ENCODE data around the gene SERPINA12.

- no peak for TF ChIP-seq CTCF (IDR thresholded peaks at IDR 0.05; ENCODE audit: insufficient read depth, low read length)
- no peak for TF ChIP-seq POLR2AphosphoS5 (IDR thresholded peaks at IDR 0.05; ENCODE audit: low read depth)
- TF ChIP-seq GABPA (IDR thresholded peaks at IDR 0.05; ENCODE audit: low read depth), result no peak
- no peak for TF ChIP-seq REST (IDR thresholded peaks at IDR 0.05; ENCODE audit: insufficient replicate concordance, low read depth)
These were observed 67.6 kb downstream of the SERPINA12 start for GRCh38 chr14:94441531-94442205.

Measured in HL-60 (cell line).